CD4-positive, alpha-beta T cell treated with Interleukin-17A for 1 hour (primary cell): ENCODE data around the gene FLYWCH2.

Experiments
- DNase-seq: peaks from one replicate; pipeline ENCODE4 v3.0.0-alpha.2; 2020

The FLYWCH2 gene

GRCh38 chr16:2884041-2884451, 1.0 kb downstream of the FLYWCH2 start:
- no peak for DNase-seq

GRCh38 chr16:2894231-2894630, 11.2 kb downstream of the FLYWCH2 start:
- DNase-seq, result no peak

GRCh38 chr16:2895813-2896212, 12.8 kb downstream of the FLYWCH2 start:
- no peak for DNase-seq

GRCh38 chr16:2896480-2897010, 13.5 kb downstream of the FLYWCH2 start:
- DNase-seq, result no peak

GRCh38 chr16:2897110-2897509, 14.1 kb downstream of the FLYWCH2 start:
- DNase-seq, result no peak

- DNase-seq, result no peak
These were observed 16.0 kb downstream of the FLYWCH2 start for GRCh38 chr16:2898831-2899563.

- no peak for DNase-seq
These were observed 16.6 kb downstream of the FLYWCH2 start for GRCh38 chr16:2899564-2900072.

- no peak for DNase-seq
These were observed 17.6 kb downstream of the FLYWCH2 start for GRCh38 chr16:2900526-2901075.

- no peak for DNase-seq
These were observed 19.5 kb downstream of the FLYWCH2 start for GRCh38 chr16:2902337-2903130.

GRCh38 chr16:2904100-2904921, 21.3 kb downstream of the FLYWCH2 start:
- peak; percentile 79 for DNase-seq

- DNase-seq, result no peak
These were observed 21.9 kb downstream of the FLYWCH2 start for GRCh38 chr16:2904922-2905240.

- peak; percentile 95 for DNase-seq
These were observed 22.4 kb downstream of the FLYWCH2 start for GRCh38 chr16:2905241-2905987.

- no peak for DNase-seq
These were observed 23.0 kb downstream of the FLYWCH2 start for GRCh38 chr16:2905988-2906387.

- DNase-seq, result peak; percentile 78
These were observed 24.2 kb downstream of the FLYWCH2 start for GRCh38 chr16:2907084-2907753.

- DNase-seq, result no peak
These were observed 27.5 kb downstream of the FLYWCH2 start for GRCh38 chr16:2910441-2910969.

GRCh38 chr16:2911638-2912329, 28.8 kb downstream of the FLYWCH2 start, which contains the start of gene FLYWCH1:
TSS of gene FLYWCH1 (plus strand) at chr16:2911931. CDS start at chr16:2929686, 17,755 bp downstream.
- peak; percentile 98 for DNase-seq

GRCh38 chr16:2912330-2913199, 29.6 kb downstream of the FLYWCH2 start:
- DNase-seq, result peak; percentile 41

GRCh38 chr16:2913603-2914002, 30.6 kb downstream of the FLYWCH2 start:
- DNase-seq, result no peak

- DNase-seq, result no peak
These were observed 31.2 kb downstream of the FLYWCH2 start for GRCh38 chr16:2914233-2914632.
